Activated naive CD4-positive, alpha-beta T cell treated with Interleukin-2 at 50 U/mL for 16 hours (primary cell): ENCODE measurements around the gene SLC49A3.
"Not testable (repeated sequence)": the region's sequence is repeated elsewhere in the genome, so short reads cannot be mapped to it uniquely, and the experiment has no call there.

Experiments
- DNase-seq: peaks from one replicate; pipeline ENCODE4 v3.0.0-alpha.2; 2020

The SLC49A3 gene

GRCh38 chr4:650951-651883 is 37.7 kb downstream of the SLC49A3 start:
- no peak for DNase-seq

DNA sequence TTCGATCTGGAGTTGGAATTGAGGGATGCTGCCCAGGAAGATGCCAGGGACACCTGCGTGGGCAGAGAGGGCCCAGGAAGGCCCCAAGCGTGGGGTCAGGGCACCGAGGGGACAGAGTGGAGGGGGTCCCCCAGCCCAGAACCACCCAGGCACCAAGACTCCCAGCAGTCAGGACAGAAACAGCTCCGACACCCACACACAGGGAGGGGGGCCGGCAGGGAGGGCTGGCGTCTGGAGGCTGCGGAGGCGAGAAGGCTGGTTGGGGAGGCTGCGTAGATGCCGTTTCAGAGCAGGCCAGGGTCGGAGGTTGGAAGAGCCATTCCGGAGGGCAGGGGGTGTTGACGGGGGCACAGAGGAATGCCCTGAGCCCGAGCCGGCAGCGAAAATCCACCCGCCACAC is 38.5 kb downstream of the SLC49A3 start:
- DNase-seq = no peak

DNA sequence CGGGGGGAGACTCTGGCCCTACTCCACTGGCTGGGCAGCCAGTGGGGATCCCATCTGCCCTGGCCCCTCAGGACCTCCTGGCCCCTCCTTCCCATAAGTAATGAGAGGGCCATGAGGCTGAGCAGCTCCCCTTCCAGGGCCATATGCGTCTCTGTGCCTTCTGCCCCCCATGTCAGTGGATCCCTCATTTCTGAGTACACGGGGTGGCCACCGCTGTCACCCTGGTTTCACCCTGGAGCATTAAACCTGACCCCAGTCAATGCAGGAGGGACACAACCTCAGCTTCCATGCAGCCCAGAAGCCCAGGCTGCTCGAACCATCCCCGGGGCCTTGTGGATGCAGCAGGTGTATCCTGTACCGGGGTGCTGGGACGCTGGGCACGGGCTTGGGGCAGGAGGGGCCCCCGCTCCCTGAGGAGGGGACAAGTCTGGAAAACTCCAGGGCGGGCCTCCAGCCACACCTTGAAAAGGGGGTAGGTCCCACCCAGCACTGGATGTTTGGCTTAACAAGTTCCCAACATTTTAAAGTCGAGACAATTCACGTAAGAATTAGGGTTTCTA is 39.1 kb downstream of the SLC49A3 start:
- no peak for DNase-seq

- no peak for DNase-seq
These were observed 39.7 kb downstream of the SLC49A3 start for GRCh38 chr4:649293-649625.

DNA sequence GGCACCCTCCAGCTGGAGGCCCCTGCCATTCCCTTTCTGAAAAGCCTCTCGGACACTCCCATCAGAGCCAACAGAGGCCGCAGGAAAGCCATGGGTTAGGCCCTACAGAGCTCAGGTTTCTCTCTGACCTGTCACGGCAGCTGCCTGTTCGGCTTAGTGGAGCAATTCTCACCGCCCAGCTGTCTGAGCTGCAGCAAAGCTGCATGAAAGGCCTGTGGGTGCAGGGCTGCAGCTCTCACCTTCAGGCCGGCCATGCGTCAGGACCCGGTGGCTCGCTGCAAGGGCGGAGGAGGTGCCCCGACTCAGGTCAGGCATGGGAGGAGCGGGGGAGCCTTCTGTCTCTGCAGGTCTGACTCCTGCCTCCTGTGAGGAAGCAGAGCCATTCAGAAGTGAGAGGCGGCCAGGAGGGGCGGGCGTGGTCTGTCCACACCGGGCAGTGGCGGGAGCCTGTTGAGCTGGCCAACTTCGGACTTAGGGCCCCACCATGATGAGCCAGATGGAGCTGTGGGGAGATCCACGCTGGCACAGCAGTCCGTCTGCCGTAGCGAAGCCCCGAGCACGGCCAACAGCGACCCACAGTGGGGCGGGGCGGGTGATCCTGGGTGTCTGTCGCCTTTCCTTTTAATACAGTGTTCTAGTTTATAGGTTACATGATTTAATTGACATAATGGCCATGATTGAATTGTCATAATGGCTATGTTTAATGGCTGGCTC is 40.2 kb downstream of the SLC49A3 start:
- DNase-seq = no peak

GRCh38 chr4:647481-647880 is 41.5 kb downstream of the SLC49A3 start:
- no peak for DNase-seq

- DNase-seq = peak; percentile 19
These were observed 42.5 kb downstream of the SLC49A3 start for GRCh38 chr4:646460-646859.

- not testable (repeated sequence) for DNase-seq
These were observed 46.6 kb downstream of the SLC49A3 start for GRCh38 chr4:642366-642765.

DNA sequence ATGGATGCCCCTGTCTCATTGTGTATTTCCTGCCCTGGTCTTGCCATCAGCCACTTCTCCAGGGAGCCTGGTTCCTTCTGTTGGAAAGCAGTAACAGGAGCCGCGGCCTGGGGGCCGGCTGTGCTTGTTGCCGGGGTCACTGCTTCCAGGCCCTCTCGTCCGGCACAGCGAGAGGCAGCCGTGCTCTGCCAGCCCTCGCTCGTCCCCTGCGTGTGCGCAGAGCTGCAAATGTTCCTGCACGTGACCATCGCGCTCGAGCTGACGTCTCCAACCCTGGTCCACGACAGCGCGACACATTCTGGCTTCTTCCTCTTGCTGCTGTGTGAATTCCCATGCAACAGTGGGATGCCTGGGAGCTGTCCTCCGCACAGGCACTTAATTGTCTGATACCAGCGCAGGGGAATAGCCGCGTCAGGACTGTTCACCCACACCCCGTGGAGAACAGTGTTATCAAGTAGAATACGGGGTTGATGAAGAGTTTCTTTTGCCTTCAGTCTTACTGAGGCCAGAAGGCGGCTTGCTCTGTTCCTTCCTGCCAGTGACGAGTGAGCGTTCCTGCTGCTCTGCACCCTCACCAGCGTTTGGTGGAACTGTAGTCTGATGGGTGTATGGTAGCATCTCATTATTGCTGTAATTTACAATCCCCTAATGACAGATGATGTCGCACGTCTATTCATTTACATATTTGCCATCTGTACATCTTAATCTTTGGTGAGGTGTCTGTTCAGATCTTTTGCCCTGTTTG is 51.2 kb downstream of the SLC49A3 start:
- no peak for DNase-seq

DNA sequence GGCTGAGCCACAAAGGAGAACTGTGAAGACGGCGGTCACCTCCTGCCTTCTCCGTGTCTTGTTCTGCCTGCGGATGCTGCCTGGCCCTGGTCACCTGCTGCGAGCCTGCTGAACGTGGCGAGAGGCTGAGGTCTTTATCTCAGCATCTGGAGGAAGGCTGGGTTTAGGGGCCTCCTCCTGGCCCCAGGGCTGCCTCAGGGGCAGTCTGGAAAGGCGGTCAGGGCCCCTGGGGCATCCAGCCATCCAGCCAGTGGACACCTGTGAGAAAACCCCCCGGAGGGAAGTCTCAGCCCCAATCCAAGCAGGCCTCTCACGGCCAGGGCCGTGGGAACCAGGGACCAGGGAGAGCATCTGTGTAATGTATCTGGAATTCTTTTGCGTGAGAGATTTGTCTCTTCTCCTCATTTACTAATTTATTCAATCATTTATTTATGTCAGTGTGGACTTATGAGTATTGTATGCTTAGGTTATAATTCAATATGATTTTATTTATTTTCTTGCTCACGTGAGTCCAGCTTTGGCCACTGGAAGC is 52.3 kb downstream of the SLC49A3 start:
- no peak for DNase-seq

DNA sequence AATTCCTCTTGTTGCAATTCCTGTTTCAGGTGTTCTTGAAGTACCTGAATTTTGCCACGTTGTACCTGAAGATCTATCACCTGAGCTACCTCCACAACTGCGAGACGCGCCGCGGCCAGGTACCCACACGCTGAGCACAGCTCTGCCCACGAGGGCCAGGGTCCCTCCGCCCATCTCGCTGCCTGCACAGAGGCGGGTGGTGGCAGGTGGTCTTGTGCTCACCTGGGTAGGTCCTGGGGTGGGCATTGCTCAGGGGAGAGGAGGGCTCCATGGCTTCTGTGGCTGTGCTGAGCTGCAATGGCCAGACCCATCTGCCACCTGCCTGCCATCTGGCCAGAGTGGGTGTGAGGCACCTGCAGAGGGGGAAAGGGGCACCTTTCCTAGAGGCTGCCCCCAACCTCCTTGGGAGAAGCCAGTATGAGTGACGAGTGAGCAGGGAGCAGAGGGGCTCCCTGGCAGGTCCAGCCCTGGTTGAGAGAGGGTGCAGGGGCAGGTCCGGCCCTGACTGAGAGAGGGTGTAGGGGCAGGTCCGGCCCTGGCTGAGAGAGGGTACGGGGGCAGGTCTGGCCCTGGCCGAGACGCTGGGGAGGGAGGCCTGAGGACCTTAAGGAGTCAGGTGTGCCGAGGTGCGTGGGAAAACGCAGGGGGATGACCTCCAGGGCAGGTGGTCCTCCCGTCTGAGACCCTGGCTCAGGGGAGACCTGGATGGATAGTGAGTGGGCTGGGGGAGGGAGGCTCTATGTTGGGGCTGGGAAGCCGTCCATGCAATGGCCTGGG is 52.9 kb downstream of the SLC49A3 start:
- DNase-seq = no peak

- not testable (repeated sequence) for DNase-seq
These were observed 53.7 kb downstream of the SLC49A3 start for GRCh38 chr4:635066-635835.

- no peak for DNase-seq
These were observed 54.4 kb downstream of the SLC49A3 start for GRCh38 chr4:634599-634985.

DNA sequence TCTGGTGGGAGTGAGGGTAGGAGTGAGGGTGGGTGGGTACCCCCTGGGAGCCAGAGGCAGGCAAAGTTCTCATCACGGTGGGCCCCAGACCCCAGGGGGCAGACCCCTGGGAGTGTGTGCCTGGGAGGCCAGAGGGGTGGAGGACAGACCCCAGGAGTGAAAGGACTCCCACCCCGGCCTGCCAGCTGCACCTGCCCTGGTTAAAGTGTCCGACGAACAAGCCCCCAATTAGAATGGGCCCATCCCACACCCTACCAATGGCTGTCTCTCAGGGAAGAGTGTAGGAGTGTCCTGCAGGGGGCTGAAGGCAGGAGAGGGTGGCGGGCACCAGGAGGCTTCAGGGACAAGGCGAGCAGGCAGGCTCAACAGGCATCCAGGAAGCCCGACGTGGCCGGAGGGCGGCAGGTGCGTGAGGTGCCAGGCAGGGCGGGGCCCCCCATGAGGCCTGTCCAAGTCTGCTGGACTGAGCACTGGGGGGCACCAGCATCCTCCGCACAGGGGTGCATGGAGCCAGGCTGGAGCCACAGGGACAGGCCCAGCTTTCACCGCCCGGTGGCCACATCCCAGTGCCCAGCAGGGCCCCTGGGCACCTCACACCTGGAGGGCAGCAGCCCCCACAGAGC is 54.9 kb downstream of the SLC49A3 start:
- DNase-seq = no peak

DNA sequence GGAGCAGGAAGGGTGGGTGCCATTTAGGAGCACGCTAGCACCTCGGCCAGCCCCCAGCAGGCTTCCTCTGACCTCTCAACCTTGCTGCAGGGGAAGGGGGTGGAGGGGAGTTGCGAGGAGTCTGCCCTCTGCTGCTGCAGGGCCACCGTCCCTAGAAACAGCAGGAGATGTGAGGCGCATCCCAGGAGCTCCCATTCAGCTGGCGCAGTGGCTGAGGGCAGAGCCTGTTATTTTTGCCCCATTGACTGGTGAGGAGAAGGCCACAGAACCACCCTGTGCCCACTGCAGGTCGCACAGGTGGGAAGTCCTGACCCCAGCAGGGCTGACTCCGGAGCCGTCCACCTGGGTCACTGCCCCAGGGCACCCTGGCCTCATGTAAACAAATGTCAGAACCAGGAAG is 55.5 kb downstream of the SLC49A3 start:
- DNase-seq = no peak

DNA sequence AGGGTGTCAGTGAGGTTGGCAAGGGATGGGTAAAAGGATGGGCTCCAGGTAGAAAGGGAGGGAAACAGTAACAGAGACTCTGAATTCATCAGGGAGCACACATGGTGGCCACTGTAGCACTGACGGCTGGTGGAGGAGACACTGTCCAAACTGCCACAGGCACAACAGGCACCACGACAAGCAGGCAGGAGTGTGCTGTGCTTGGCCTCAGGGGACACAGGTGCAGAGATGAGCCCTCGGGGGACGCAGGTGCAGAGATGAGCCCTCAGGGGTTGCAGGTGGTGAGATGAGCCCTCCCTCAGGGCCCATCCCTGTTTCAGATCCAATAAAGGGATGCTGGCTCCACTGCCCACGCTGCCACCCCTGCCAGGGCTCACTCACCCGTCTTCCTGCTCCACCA is 56.0 kb downstream of the SLC49A3 start:
- no peak for DNase-seq

GRCh38 chr4:632196-632790 is 56.7 kb downstream of the SLC49A3 start:
- no peak for DNase-seq
